CD4-positive, alpha-beta T cell treated with Interleukin-17A for 1 hour (primary cell): ENCODE data around the gene ERC1.
A peak's percentile ranks its signal among the peaks of the same experiment; 100 is the strongest.

ENCODE experiments used
- DNase-seq: peaks from one replicate; pipeline ENCODE4 v3.0.0-alpha.2; 2020

The ERC1 gene

GRCh38 chr12:1525858-1526257 is 534.8 kb downstream of the ERC1 start:
- DNase-seq: no peak

- DNase-seq: no peak
These were observed 536.8 kb downstream of the ERC1 start for GRCh38 chr12:1527789-1528188.

GRCh38 chr12:1528791-1529190 is 537.8 kb downstream of the ERC1 start:
- no peak for DNase-seq

GRCh38 chr12:1529228-1529861 is 538.3 kb downstream of the ERC1 start:
- DNase-seq: no peak

GRCh38 chr12:1529862-1530591 is 539.0 kb downstream of the ERC1 start:
- DNase-seq: no peak

- no peak for DNase-seq
These were observed 539.6 kb downstream of the ERC1 start for GRCh38 chr12:1530592-1531152.

GRCh38 chr12:1531153-1531653 is 540.2 kb downstream of the ERC1 start:
- no peak for DNase-seq

GRCh38 chr12:1531654-1532374 is 540.8 kb downstream of the ERC1 start:
- no peak for DNase-seq

GRCh38 chr12:1532375-1533165 is 541.5 kb downstream of the ERC1 start:
- no peak for DNase-seq

- DNase-seq: peak; percentile 39
These were observed 542.2 kb downstream of the ERC1 start for GRCh38 chr12:1533205-1533601.

- peak; percentile 51 for DNase-seq
These were observed 542.7 kb downstream of the ERC1 start for GRCh38 chr12:1533602-1534304.

- DNase-seq: no peak
These were observed 543.7 kb downstream of the ERC1 start for GRCh38 chr12:1534748-1535147.

GRCh38 chr12:1536817-1537216 is 545.8 kb downstream of the ERC1 start:
- no peak for DNase-seq

GRCh38 chr12:1539135-1539534 is 548.1 kb downstream of the ERC1 start:
- no peak for DNase-seq

- DNase-seq: no peak
These were observed 549.7 kb downstream of the ERC1 start for GRCh38 chr12:1540690-1541089.

GRCh38 chr12:1542599-1542998 is 551.6 kb downstream of the ERC1 start:
- DNase-seq: no peak

GRCh38 chr12:1544996-1545700 is 554.1 kb downstream of the ERC1 start:
- no peak for DNase-seq
